Chondrocyte (in vitro differentiated cells): ENCODE results near the gene ORAI1. TPM values are rescaled to one million over a fixed set of nuclear protein-coding genes. Genes with fewer than 3 reads are reported as not detected.
A peak's percentile ranks its signal among the peaks of the same experiment; 100 is the strongest.

Source experiments
- DNase-seq: peaks from one replicate; pipeline ENCODE4 v3.0.0; 2021; ENCODE audit warnings: mixed read lengths, low spot score
- H3K27ac Mint-ChIP-seq: one replicate; pipeline ENCODE4 v1.8.0; 2021; ENCODE audit warnings: mild to moderate bottlenecking, moderate library complexity, mixed read lengths; ENCODE audit not compliant: unreplicated experiment
- H3K27me3 Mint-ChIP-seq: 2 replicates; pipeline ENCODE4 v1.8.0; 2021; ENCODE audit warnings: low read depth, mixed read lengths
- H3K36me3 Mint-ChIP-seq: 2 replicates; pipeline ENCODE4 v1.8.0; 2021; ENCODE audit warnings: low read depth, mixed read lengths
- H3K4me1 Mint-ChIP-seq: 2 replicates; pipeline ENCODE4 v1.8.0; 2021; ENCODE audit warnings: low read depth, mild to moderate bottlenecking, mixed read lengths
- H3K4me3 Mint-ChIP-seq: one replicate; pipeline ENCODE4 v1.8.0; 2021; ENCODE audit warnings: mild to moderate bottlenecking, moderate library complexity, mixed read lengths; ENCODE audit not compliant: unreplicated experiment
- H3K9me3 Mint-ChIP-seq: 2 replicates; pipeline ENCODE4 v1.8.0; 2021; ENCODE audit warnings: low read depth, mixed read lengths
- total RNA-seq: library from RNA; stranded (reverse); gene quantifications from 3 replicates; pipeline ENCODE4 v1.2.1, GENCODE V29; 2021
- TF ChIP-seq, protein P1 (sequence below): fragments of 200-600 bp; sonication (generic); IDR thresholded peaks from 2 replicates; pipeline ENCODE4 v1.5.0; 2021; ENCODE audit warnings: antibody characterized with exemption, mild to moderate bottlenecking, moderate library complexity

Gene ORAI1
- total RNA-seq, 1 donor from 2014 or later, result 8.9 TPM

DNA sequence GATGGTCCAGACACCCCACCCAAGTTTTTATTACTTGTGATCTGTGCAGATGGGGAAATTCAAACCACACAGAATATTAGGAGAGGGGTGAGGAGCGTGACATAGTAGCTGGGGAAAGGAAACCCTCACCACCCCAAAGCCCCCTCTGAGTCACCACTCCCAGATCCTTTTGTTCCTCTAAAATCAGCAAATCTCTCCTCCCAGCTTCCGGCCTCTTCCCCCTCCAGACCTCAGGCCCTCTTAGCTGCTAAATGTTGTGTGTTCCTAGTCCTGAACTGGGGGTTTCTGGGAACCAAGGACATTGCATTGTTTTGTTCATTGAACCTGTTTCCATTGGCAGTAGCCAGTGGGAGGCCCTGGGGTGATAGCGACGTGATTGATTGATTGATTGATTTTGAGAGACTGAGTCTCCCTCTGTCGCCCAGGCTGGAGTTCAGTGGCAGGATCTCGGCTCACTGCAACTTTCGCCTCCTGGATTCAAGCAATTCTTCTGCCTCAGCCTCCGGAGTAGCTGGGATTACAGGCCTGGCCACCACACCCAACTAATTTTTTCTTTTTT lies 5.9 kb upstream of the ORAI1 start:
- no peaks in the 10 kb centered on the region for H3K27me3 Mint-ChIP-seq
- H3K27ac Mint-ChIP-seq, result no peak overlapping the region
- TF ChIP-seq, protein P1, sequence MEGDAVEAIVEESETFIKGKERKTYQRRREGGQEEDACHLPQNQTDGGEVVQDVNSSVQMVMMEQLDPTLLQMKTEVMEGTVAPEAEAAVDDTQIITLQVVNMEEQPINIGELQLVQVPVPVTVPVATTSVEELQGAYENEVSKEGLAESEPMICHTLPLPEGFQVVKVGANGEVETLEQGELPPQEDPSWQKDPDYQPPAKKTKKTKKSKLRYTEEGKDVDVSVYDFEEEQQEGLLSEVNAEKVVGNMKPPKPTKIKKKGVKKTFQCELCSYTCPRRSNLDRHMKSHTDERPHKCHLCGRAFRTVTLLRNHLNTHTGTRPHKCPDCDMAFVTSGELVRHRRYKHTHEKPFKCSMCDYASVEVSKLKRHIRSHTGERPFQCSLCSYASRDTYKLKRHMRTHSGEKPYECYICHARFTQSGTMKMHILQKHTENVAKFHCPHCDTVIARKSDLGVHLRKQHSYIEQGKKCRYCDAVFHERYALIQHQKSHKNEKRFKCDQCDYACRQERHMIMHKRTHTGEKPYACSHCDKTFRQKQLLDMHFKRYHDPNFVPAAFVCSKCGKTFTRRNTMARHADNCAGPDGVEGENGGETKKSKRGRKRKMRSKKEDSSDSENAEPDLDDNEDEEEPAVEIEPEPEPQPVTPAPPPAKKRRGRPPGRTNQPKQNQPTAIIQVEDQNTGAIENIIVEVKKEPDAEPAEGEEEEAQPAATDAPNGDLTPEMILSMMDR, result no peak
- H3K4me3 Mint-ChIP-seq, result no peak overlapping the region
- no peaks in the 10 kb centered on the region for H3K9me3 Mint-ChIP-seq
- H3K36me3 Mint-ChIP-seq, result no peaks in the 10 kb centered on the region
- no peak for DNase-seq
- peaks cover 7% of the 10 kb centered on the region for H3K4me1 Mint-ChIP-seq

DNA sequence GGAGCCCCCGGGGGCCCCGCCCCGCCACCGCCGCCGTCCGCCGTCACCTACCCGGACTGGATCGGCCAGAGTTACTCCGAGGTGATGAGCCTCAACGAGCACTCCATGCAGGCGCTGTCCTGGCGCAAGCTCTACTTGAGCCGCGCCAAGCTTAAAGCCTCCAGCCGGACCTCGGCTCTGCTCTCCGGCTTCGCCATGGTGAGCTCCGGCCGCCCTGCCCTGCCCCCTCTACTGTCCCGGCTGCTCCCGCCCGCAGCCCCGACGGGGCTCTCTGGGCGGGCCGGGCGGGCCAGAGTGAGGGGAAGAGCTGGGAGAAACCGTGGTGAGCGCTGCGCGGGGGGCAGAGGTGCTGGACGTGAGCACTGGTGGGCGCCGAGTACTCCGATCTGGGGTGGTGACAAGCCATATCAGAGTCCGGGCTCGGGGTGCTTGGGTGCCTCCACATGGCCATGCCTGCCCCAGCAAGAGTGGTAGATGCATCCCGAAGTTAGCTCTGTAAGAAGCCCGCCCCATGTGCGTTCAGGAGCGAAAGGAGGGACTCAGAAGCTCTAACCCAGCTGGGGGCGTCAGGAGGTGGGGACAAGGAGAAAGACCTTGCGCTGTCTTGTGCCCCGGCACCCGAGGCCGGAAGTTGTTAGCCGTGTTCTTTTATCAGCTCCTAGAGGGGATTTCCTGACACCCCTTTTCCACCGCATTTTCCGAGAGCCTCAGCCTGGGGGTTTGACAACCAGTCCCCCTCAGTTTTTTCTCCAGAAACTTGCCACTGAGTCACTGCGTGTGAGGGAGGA lies 717 bp downstream of the ORAI1 start:
- DNase-seq, result no peak
- no peaks in the 10 kb centered on the region for H3K36me3 Mint-ChIP-seq
- TF ChIP-seq, protein P1, result peak; percentile 61
- peaks cover 24% of the 10 kb centered on the region for H3K4me1 Mint-ChIP-seq
- no peaks in the 10 kb centered on the region for H3K9me3 Mint-ChIP-seq
- H3K27ac Mint-ChIP-seq, result peak overlapping the region; percentile 87
- peak overlapping the region; percentile 81 for H3K4me3 Mint-ChIP-seq
- H3K27me3 Mint-ChIP-seq, result no peaks in the 10 kb centered on the region

DNA sequence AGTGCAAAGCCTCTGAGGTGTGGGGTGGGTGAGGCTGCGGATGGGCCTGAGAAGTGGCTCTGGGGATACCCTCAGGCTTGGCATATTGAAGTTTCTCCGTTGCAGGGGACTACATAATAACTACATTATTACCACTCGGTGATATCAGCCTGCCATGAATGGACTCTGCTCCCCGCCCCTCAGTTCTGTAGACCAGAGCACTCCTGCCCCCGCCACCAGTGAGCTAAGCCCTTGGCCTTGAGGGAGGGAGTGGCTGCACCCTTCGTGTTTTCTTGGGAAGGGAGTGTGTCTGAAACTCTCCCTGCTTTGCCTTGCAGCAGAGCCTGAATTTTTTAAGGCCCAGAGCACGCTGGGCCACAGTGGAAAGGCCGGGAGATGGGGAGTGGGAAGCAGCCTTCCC lies 1.7 kb downstream of the ORAI1 start:
- no peak for DNase-seq
- Mint-ChIP-seq H3K27me3 (no peaks in the 10 kb centered on the region), H3K27ac (peak overlapping the region; percentile 69), H3K4me1 (peaks cover 24% of the 10 kb centered on the region), H3K36me3 (no peaks in the 10 kb centered on the region), H3K4me3 (peak overlapping the region; percentile 81), H3K9me3 (no peaks in the 10 kb centered on the region)
- TF ChIP-seq, protein P1, result no peak

- Mint-ChIP-seq H3K36me3 (no peaks in the 10 kb centered on the region), H3K9me3 (no peaks in the 10 kb centered on the region), H3K4me3 (peak overlapping the region; percentile 22), H3K27ac (no peak overlapping the region), H3K4me1 (peaks cover 24% of the 10 kb centered on the region), H3K27me3 (no peaks in the 10 kb centered on the region)
- TF ChIP-seq, protein P1, result no peak
- DNase-seq, result no peak
These were observed 2.2 kb downstream of the ORAI1 start for GRCh38 chr12:121628536-121628935.

DNA sequence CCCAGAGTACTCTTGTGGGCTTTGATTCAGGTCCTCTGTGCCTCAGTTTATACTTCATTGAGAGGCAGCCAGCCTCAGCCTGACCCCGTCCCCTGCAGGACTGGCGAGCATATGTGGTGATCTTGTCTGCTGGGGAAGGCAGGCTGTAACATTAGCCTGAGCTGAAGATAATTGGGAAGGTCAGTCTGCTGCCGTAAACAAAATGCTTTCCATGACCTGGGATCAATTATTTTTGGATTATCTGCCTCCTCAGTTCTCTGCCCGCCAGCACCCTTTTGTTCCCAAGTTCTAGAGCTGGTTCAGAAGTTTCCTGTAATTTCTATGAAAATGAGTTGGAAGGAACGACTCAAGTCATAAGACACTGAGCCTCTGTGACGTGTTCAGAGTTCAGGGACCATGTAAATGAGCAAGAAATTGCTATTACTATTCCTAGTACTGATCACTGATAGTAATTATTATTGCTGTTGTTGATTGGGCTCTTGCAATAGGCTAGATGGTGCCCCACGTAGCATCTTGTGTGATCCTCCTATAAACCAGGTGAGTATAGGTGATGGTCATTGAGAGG lies 4.5 kb downstream of the ORAI1 start:
- no peak overlapping the region for H3K4me3 Mint-ChIP-seq
- H3K27me3 Mint-ChIP-seq, result no peaks in the 10 kb centered on the region

More for the DNA sequence above, 4.5 kb downstream of the ORAI1 start:
- Mint-ChIP-seq H3K36me3 (no peaks in the 10 kb centered on the region), H3K27ac (no peak overlapping the region), H3K4me1 (peaks cover 18% of the 10 kb centered on the region), H3K9me3 (no peaks in the 10 kb centered on the region)
- DNase-seq, result no peak
- TF ChIP-seq, protein P1, result no peak
